Ascending aorta (tissue), 2 donors: ENCODE data around the gene AQP12B. TPM values are rescaled to one million over a fixed set of nuclear protein-coding genes. Genes with fewer than 3 reads are reported as not detected.

ENCODE experiments used
- DNase-seq, 2 donors: peaks; one replicate each; pipeline ENCODE4 v3.0.0-alpha.2; 2019; ENCODE audit warnings: low spot score in 2 of 2
- H3K27ac ChIP-seq, 2 donors: fragments of 200-600 bp; sonication (generic); one replicate each; pipeline ENCODE4 v1.5.1; 2016 to 2017; ENCODE audit warnings: mild to moderate bottlenecking in 1 of 2
- H3K27me3 ChIP-seq: fragments of 200-600 bp; sonication (generic); one replicate; pipeline ENCODE4 v1.5.1; 2017
- H3K36me3 ChIP-seq, 2 donors: fragments of 200-600 bp; sonication (generic); one replicate each; pipeline ENCODE4 v1.5.1; 2016
- H3K4me1 ChIP-seq, 2 donors: fragments of 200-600 bp; sonication (generic); one replicate each; pipeline ENCODE4 v1.5.1; 2016 to 2017; ENCODE audit warnings: mild to moderate bottlenecking in 1 of 2
- H3K4me3 ChIP-seq, 2 donors: fragments of 200-600 bp; sonication (generic); one replicate each; pipeline ENCODE4 v1.5.1; 2016 to 2017; ENCODE audit warnings: mild to moderate bottlenecking in 1 of 2
- H3K9me3 ChIP-seq, 2 donors: fragments of 200-600 bp; sonication (generic); one replicate each; pipeline ENCODE4 v1.5.1; 2016
- CTCF ChIP-seq, 3 experiments: fragments of 200-600 bp in 2 of 3; fragments of 450-650 bp in 1 of 3; sonication (generic) in 2 of 3; IDR thresholded peaks; one replicate each; pipeline ENCODE4 v1.5.1; 2016 to 2019; ENCODE audit warnings: antibody characterized with exemption in 3 of 3, mild to moderate bottlenecking in 1 of 3, moderate library complexity in 1 of 3
- intact Hi-C: fragments of 100-400 bp; cut with DNase I; formaldehyde crosslinking; loops from one replicate; pipeline ENCODE4 v1.15.1; 2023
- total RNA-seq: library from RNA; depleted of rRNA; stranded (reverse); fragments of >200 nt; gene quantifications from one replicate; pipeline ENCODE4 v1.1.0, GENCODE V29; 2016

Gene AQP12B
- total RNA-seq, 1 donor from 2014 or later: not detected

- peak in 1 of 2 donors; percentile 61 for DNase-seq
- H3K4me1 ChIP-seq: no peaks in the 10 kb centered on the region
- H3K27me3 ChIP-seq: no peaks in the 10 kb centered on the region
- no peak overlapping the region for H3K4me3 ChIP-seq
- H3K36me3 ChIP-seq: no peaks in the 10 kb centered on the region
- no peaks in the 10 kb centered on the region for H3K9me3 ChIP-seq
- peak in 1 of 3 experiments; percentile 14 for TF ChIP-seq CTCF (IDR thresholded peaks at IDR 0.05)
- no peak overlapping the region for H3K27ac ChIP-seq
- intact Hi-C loops: no loop called here
Observed at GRCh38 chr2:240640939-240641338, 41.7 kb downstream of the AQP12B start.

- Histone ChIP-seq H3K27me3 (no peaks in the 10 kb centered on the region), H3K27ac (no peak overlapping the region), H3K9me3 (no peaks in the 10 kb centered on the region), H3K4me1 (no peaks in the 10 kb centered on the region), H3K4me3 (no peak overlapping the region), H3K36me3 (no peaks in the 10 kb centered on the region)
- no peak for TF ChIP-seq CTCF (IDR thresholded peaks at IDR 0.05)
- intact Hi-C loops: no loop called here
- DNase-seq: peak in 1 of 2 donors; percentile 55
Observed at GRCh38 chr2:240639566-240639965, 43.1 kb downstream of the AQP12B start.

- intact Hi-C loops: no loop called here
- peak in 1 of 2 donors; percentile 22 for DNase-seq
- Histone ChIP-seq H3K36me3 (no peaks in the 10 kb centered on the region), H3K4me3 (no peak overlapping the region), H3K27me3 (no peaks in the 10 kb centered on the region), H3K4me1 (no peaks in the 10 kb centered on the region), H3K9me3 (no peaks in the 10 kb centered on the region), H3K27ac (no peak overlapping the region)
- TF ChIP-seq CTCF (IDR thresholded peaks at IDR 0.05): no peak
Observed at GRCh38 chr2:240638512-240639160, 44.0 kb downstream of the AQP12B start.

GRCh38 chr2:240637901-240638345 lies 44.8 kb downstream of the AQP12B start:
- H3K27me3 ChIP-seq: no peaks in the 10 kb centered on the region
- no peak overlapping the region for H3K27ac ChIP-seq
- no peak for TF ChIP-seq CTCF (IDR thresholded peaks at IDR 0.05)
- no peaks in the 10 kb centered on the region for H3K9me3 ChIP-seq
- no peaks in the 10 kb centered on the region for H3K36me3 ChIP-seq
- peak in 1 of 2 donors; percentile 39 for DNase-seq
- intact Hi-C loops: no loop called here
- no peak overlapping the region for H3K4me3 ChIP-seq
- H3K4me1 ChIP-seq: no peaks in the 10 kb centered on the region

- no peak overlapping the region for H3K4me3 ChIP-seq
- DNase-seq: peak in 1 of 2 donors; percentile 50
- no peaks in the 10 kb centered on the region for H3K27me3 ChIP-seq
- H3K36me3 ChIP-seq: no peaks in the 10 kb centered on the region
- H3K27ac ChIP-seq: no peak overlapping the region
- intact Hi-C loops: no loop called here
- H3K4me1 ChIP-seq: no peaks in the 10 kb centered on the region
- no peaks in the 10 kb centered on the region for H3K9me3 ChIP-seq
- no peak for TF ChIP-seq CTCF (IDR thresholded peaks at IDR 0.05)
Observed at GRCh38 chr2:240637116-240637900, 45.4 kb downstream of the AQP12B start.
